Colonic mucosa (tissue), 4 donors: ENCODE results near the gene SH3TC1. TPM values are rescaled to one million over a fixed set of nuclear protein-coding genes. Genes with fewer than 3 reads are reported as not detected.
A peak's percentile ranks its signal among the peaks of the same experiment; 100 is the strongest.

ENCODE experiments used
- DNase-seq: peaks from one replicate; pipeline ENCODE4 v3.0.0-alpha.2; 2020
- H3K27ac ChIP-seq: fragments of 200-600 bp; one replicate; pipeline ENCODE4 v1.8.0; 2021
- H3K27me3 ChIP-seq: fragments of 200-600 bp; one replicate; pipeline ENCODE4 v1.8.0; 2021
- H3K36me3 ChIP-seq: fragments of 200-600 bp; one replicate; pipeline ENCODE4 v1.8.0; 2021
- H3K4me1 ChIP-seq: fragments of 200-600 bp; one replicate; pipeline ENCODE4 v1.8.0; 2021; ENCODE audit warnings: mild to moderate bottlenecking
- H3K4me3 ChIP-seq: fragments of 200-600 bp; one replicate; pipeline ENCODE4 v1.8.0; 2021
- H3K9ac ChIP-seq, 2 donors: one replicate each; pipeline ENCODE4 v1.7.0; 2013; ENCODE audit warnings: control low read depth in 2 of 2, low read depth in 2 of 2, low read length in 2 of 2
- H3K9me3 ChIP-seq: fragments of 200-600 bp; one replicate; pipeline ENCODE4 v1.8.0; 2021
- CTCF ChIP-seq: fragments of 200-600 bp; IDR thresholded peaks from one replicate; pipeline ENCODE4 v1.8.0; 2022; ENCODE audit warnings: antibody characterized with exemption, mild to moderate bottlenecking
- intact Hi-C: fragments of 100-400 bp; cut with DNase I; formaldehyde crosslinking; loops from one replicate; pipeline ENCODE4 v1.14.1; 2022
- total RNA-seq, 2 donors: library from RNA; stranded (reverse); fragmentation: NEBNext Ultra II Directional in 1 of 2; extraction: Animal tissue kit (Norgen Biotek cat#: 25700) in 1 of 2; gene quantifications; one replicate each; pipeline ENCODE4 v1.2.1, GENCODE V29; 2021
- donor health status: healthy.
- donor health status: DM: no; HTN: no; CAD: no.
- donor health status: DM: no; HTN: no; CAD: no.

SH3TC1 gene
- total RNA-seq, 2 donors from 2014 or later = 10.8 to 22.5 TPM

- H3K27ac ChIP-seq = no peak overlapping the region
- intact Hi-C loops = no loop called here
- H3K9ac ChIP-seq = no peak overlapping the region
These were observed 82.5 kb downstream of the SH3TC1 start for GRCh38 chr4:8281519-8282133.

GRCh38 chr4:8282134-8282641 is 83.1 kb downstream of the SH3TC1 start:
- TF ChIP-seq CTCF = no peak
- DNase-seq = no peak
- Histone ChIP-seq H3K36me3 (no peaks in the 10 kb centered on the region), H3K9me3 (no peaks in the 10 kb centered on the region), H3K9ac (no peak overlapping the region), H3K4me1 (no peaks in the 10 kb centered on the region), H3K4me3 (no peak overlapping the region), H3K27ac (no peak overlapping the region), H3K27me3 (no peaks in the 10 kb centered on the region)
- intact Hi-C loops = no loop called here

More at GRCh38 chr4:8281519-8282133, 82.5 kb downstream of the SH3TC1 start:
- H3K4me3 ChIP-seq = no peak overlapping the region
- no peak for TF ChIP-seq CTCF
- no peaks in the 10 kb centered on the region for H3K4me1 ChIP-seq
- H3K36me3 ChIP-seq = no peaks in the 10 kb centered on the region
- H3K9me3 ChIP-seq = no peaks in the 10 kb centered on the region
- peak; percentile 45 for DNase-seq
- no peaks in the 10 kb centered on the region for H3K27me3 ChIP-seq

- Histone ChIP-seq H3K4me1 (no peaks in the 10 kb centered on the region), H3K27me3 (no peaks in the 10 kb centered on the region), H3K36me3 (no peaks in the 10 kb centered on the region), H3K9ac (no peak overlapping the region), H3K4me3 (no peak overlapping the region), H3K27ac (no peak overlapping the region), H3K9me3 (no peaks in the 10 kb centered on the region)
- no peak for DNase-seq
- no peak for TF ChIP-seq CTCF
- intact Hi-C loops = no loop called here
These were observed 83.7 kb downstream of the SH3TC1 start for GRCh38 chr4:8282742-8283141.

- no peaks in the 10 kb centered on the region for H3K36me3 ChIP-seq
- no peak for DNase-seq
- intact Hi-C loops = no loop called here
- no peak overlapping the region for H3K9ac ChIP-seq
- H3K27me3 ChIP-seq = no peaks in the 10 kb centered on the region
- no peak overlapping the region for H3K4me3 ChIP-seq
- no peak overlapping the region for H3K27ac ChIP-seq
- no peak for TF ChIP-seq CTCF
- no peaks in the 10 kb centered on the region for H3K9me3 ChIP-seq
- H3K4me1 ChIP-seq = no peaks in the 10 kb centered on the region
These were observed 84.1 kb downstream of the SH3TC1 start for GRCh38 chr4:8283161-8283560.

- TF ChIP-seq CTCF = no peak
- intact Hi-C loops = no loop called here
- H3K27ac ChIP-seq = no peak overlapping the region
- H3K27me3 ChIP-seq = no peaks in the 10 kb centered on the region
- H3K36me3 ChIP-seq = no peaks in the 10 kb centered on the region
- no peaks in the 10 kb centered on the region for H3K9me3 ChIP-seq
- no peak overlapping the region for H3K4me3 ChIP-seq
- H3K9ac ChIP-seq = no peak overlapping the region
- H3K4me1 ChIP-seq = no peaks in the 10 kb centered on the region
- DNase-seq = no peak
These were observed 84.6 kb downstream of the SH3TC1 start for GRCh38 chr4:8283631-8284121.
